A549 (cell line): ENCODE measurements around the gene HAND2. TPM values are rescaled to one million over a fixed set of nuclear protein-coding genes. Genes with fewer than 3 reads are reported as not detected.

Experiments
- ATAC-seq, 2 experiments: fragments of 200-7000 bp in 1 of 2; fragments of >200 bp in 1 of 2; cut with Nextera tagmentation in 1 of 2; cut with Tn5 transposase in 1 of 2; 3 replicates each; pipeline versions ENCODE4 v1.8.0 to v1.9.1; 2018 to 2020; ENCODE audit warnings: mild to moderate bottlenecking in 1 of 2, moderate library complexity in 1 of 2
- CTCF ChIA-PET: fragments of 300-600 bp; sonication (Branson Sonifier 250); formaldehyde crosslinking; extraction: SDS; loops from one replicate; lab custom pipeline; 2021; ENCODE audit warnings: antibody characterized with exemption, inconsistent platforms; lab: Yijun Ruan, JAX
- POLR2A ChIA-PET: fragments of 350-600 bp; formaldehyde crosslinking; extraction: SDS; loops from one replicate; lab custom pipeline; 2021; ENCODE audit warnings: antibody characterized with exemption, inconsistent platforms; lab: Yijun Ruan, JAX
- DNase-seq, 2 experiments: peaks; one replicate each; pipeline versions ENCODE4 v3.0.0 to v3.0.0-alpha.2; 2011 to 2016; ENCODE audit warnings: low read depth in 1 of 2, low spot score in 1 of 2
- FAIRE-seq: peaks from 2 replicates; lab custom pipeline; 2011; peaks lifted over from hg19 to GRCh38; lab: Jason Lieb, UNC
- H3K27ac ChIP-seq, 2 experiments: fragments of >200 bp; sonication (Bioruptor Twin); formaldehyde crosslinking; 3 replicates each; pipeline ENCODE4 v1.5.1; 2016 to 2017
- H3K4me1 ChIP-seq: fragments of >200 bp; sonication (Bioruptor Twin); formaldehyde crosslinking; 3 replicates; pipeline ENCODE4 v1.6.1; 2016
- H3K4me2 ChIP-seq: fragments of >200 bp; sonication (Bioruptor Twin); formaldehyde crosslinking; 3 replicates; pipeline ENCODE4 v1.6.1; 2016
- H3K4me3 ChIP-seq: fragments of >200 bp; sonication (Bioruptor Twin); formaldehyde crosslinking; 3 replicates; pipeline ENCODE4 v1.5.1; 2016
- H3K9me3 ChIP-seq: fragments of >200 bp; sonication (Bioruptor Twin); formaldehyde crosslinking; 3 replicates; pipeline ENCODE4 v1.6.1; 2016
- CBX2 ChIP-seq: fragments of 200-600 bp; sonication (generic); IDR thresholded peaks from 2 replicates; pipeline ENCODE4 v1.6.1; 2016; ENCODE audit warnings: low read depth, mild to moderate bottlenecking, borderline replicate concordance
- CHD2 ChIP-seq: fragments of 150-350 bp; IDR thresholded peaks from 2 replicates; pipeline ENCODE4 v1.6.1; 2014; ENCODE audit warnings: low read length; ENCODE audit not compliant: partially characterized antibody
- CTCF ChIP-seq: fragments of >200 bp; sonication (Bioruptor Twin); formaldehyde crosslinking; IDR thresholded peaks from 3 replicates; pipeline ENCODE4 v1.5.1; 2016
- E2F6 ChIP-seq: IDR thresholded peaks from 2 replicates; pipeline ENCODE4 v1.6.1; 2012; ENCODE audit warnings: low read depth, borderline replicate concordance
- EP300 ChIP-seq, 2 experiments: fragments of >200 bp; sonication (Bioruptor Twin); formaldehyde crosslinking; IDR thresholded peaks; 2 replicates in 1 of 2; 3 replicates in 1 of 2; pipeline ENCODE4 v1.6.1; 2016 to 2017
- FOSL2 ChIP-seq, 2 experiments: fragments of 450-650 bp in 1 of 2; fragments of >200 bp in 1 of 2; sonication (Bioruptor Twin) in 1 of 2; formaldehyde crosslinking; IDR thresholded peaks; 2 replicates each; pipeline versions ENCODE4 v1.5.0 to v1.6.1; 2016 to 2020; ENCODE audit warnings: mild to moderate bottlenecking in 1 of 2, moderate library complexity in 1 of 2
- HOXA7 ChIP-seq: fragments of 250-450 bp; sonication (Bioruptor Pico); IDR thresholded peaks from 2 replicates; pipeline ENCODE4 v1.5.0; 2020; ENCODE audit warnings: mild to moderate bottlenecking, moderate library complexity
- HOXB5 ChIP-seq: fragments of 250-450 bp; sonication (Bioruptor Pico); IDR thresholded peaks from 2 replicates; pipeline ENCODE4 v1.5.0; 2020; ENCODE audit warnings: mild to moderate bottlenecking, moderate library complexity
- JUNB ChIP-seq: fragments of >200 bp; sonication (Bioruptor Twin); formaldehyde crosslinking; IDR thresholded peaks from 2 replicates; pipeline ENCODE4 v1.6.1; 2016
- MAX ChIP-seq: IDR thresholded peaks from 2 replicates; pipeline ENCODE4 v1.6.1; 2012
- MAZ ChIP-seq: fragments of 150-350 bp; IDR thresholded peaks from 2 replicates; pipeline ENCODE4 v1.6.1; 2014; ENCODE audit warnings: antibody characterized with exemption, low read depth, low read length, borderline replicate concordance
- MYC ChIP-seq: IDR thresholded peaks from 2 replicates; pipeline ENCODE4 v1.6.1; 2012; ENCODE audit warnings: mild to moderate bottlenecking, inconsistent platforms, low read length, improper control_type of control experiment, borderline replicate concordance
- RAD21 ChIP-seq, 2 experiments: fragments of >200 bp in 1 of 2; sonication (Bioruptor Twin) in 1 of 2; formaldehyde crosslinking in 1 of 2; IDR thresholded peaks in 1 of 2; conservative IDR thresholded peaks in 1 of 2; 2 replicates in 1 of 2; 3 replicates in 1 of 2; pipeline ENCODE4 v1.6.1; 2012 to 2018; ENCODE audit warnings: inconsistent platforms in 1 of 2
- RCOR1 ChIP-seq: fragments of 150-350 bp; IDR thresholded peaks from 2 replicates; pipeline ENCODE4 v1.6.1; 2014; ENCODE audit warnings: antibody characterized with exemption, low read length, low read depth
- REST ChIP-seq: fragments of 200-600 bp; sonication (generic); IDR thresholded peaks from 2 replicates; pipeline ENCODE4 v1.6.1; 2016; ENCODE audit warnings: antibody characterized with exemption, mild to moderate bottlenecking, moderate library complexity
- SMC3 ChIP-seq: fragments of >200 bp; sonication (Bioruptor Twin); formaldehyde crosslinking; IDR thresholded peaks from 3 replicates; pipeline ENCODE4 v1.6.1; 2018; ENCODE audit warnings: inconsistent platforms
- ZC3H11A ChIP-seq: fragments of 450-650 bp; IDR thresholded peaks from 2 replicates; pipeline ENCODE4 v1.6.1; 2014; ENCODE audit warnings: antibody characterized with exemption, mild to moderate bottlenecking
- ZSCAN20 ChIP-seq: fragments of 250-450 bp; sonication (Bioruptor Pico); IDR thresholded peaks from 2 replicates; pipeline ENCODE4 v1.8.0; 2022; ENCODE audit warnings: mild to moderate bottlenecking, moderate library complexity
- WGBS: methylation state at CpG from one replicate; pipeline ENCODE4 v1.1.6; 2017; ENCODE audit errors: missing lambda C conversion rate; 5-methylcytosine and 5-hydroxymethylcytosine counted together
- polyA plus RNA-seq, 4 experiments: library from polyadenylated mRNA; depleted of rRNA in 3 of 4; stranded (reverse); fragments of >200 nt; fragmentation: RNase III in 1 of 4; extraction: RNeasy Plus Mini Kit Qiagen cat#74134 plus additional on column Dnase treatment in 1 of 4; gene quantifications; 2 replicates in 3 of 4; 3 replicates in 1 of 4; pipeline ENCODE4 v1.2.3, GENCODE V29; 2011 to 2017

Gene HAND2
- polyA plus RNA-seq, 2 of the 4 experiments (the other 2 are of a cell fraction) = 0.44 to 0.63 TPM

- peak; percentile 94 to 100 for ATAC-seq
- Histone ChIP-seq H3K4me3 (peak overlapping the region; percentile 50), H3K4me1 (peaks cover 9% of the 10 kb centered on the region; the same call in 2 of the 3 replicates), H3K4me2 (peak overlapping the region; percentile 87), H3K27ac (peak overlapping the region; percentile 52 to 79; a peak in 5 of 6 replicates), H3K9me3 (no peaks in the 10 kb centered on the region)
- FAIRE-seq = no peak
- ChIA-PET POLR2A (no interaction called here), CTCF (interaction anchor here (0.7 to 1.7 kb wide), 16 partner anchors 9 to 591 kb away, joined by 3 to 8 read pairs (median 4); partner anchors contain the start of gene HAND2)
- peak; percentile 69 to 80 for DNase-seq
- WGBS = 19% methylated on average over 38 of the region's 40 CpGs
- TF ChIP-seq HOXB5 = no peak
- no peak for TF ChIP-seq CBX2
- peak; percentile 37; the same call in 1 of the 2 replicates for TF ChIP-seq E2F6
- TF ChIP-seq MAZ = no peak
- TF ChIP-seq SMC3 = peak; percentile 74
- peak; percentile 62 to 64 for TF ChIP-seq RAD21 (conservative IDR thresholded peaks at IDR 0.05 in 1 of 2, IDR thresholded peaks at IDR 0.05 in 1 of 2)
- peak; percentile 40; the same call in 1 of the 2 replicates for TF ChIP-seq MAX
- peak; percentile 74 for TF ChIP-seq CTCF
Measured at GRCh38 chr4:173494013-173494970, 35.7 kb downstream of the HAND2 start.

GRCh38 chr4:173493041-173493440 is 37.0 kb downstream of the HAND2 start:
- H3K27ac ChIP-seq = no peak overlapping the region
- CTCF ChIA-PET = interaction anchor here (0.7 to 1.0 kb wide), 2 partner anchors 73 to 1814 kb away, joined by 3 read pairs; no protein-coding TSS in a partner anchor
- H3K9me3 ChIP-seq = no peaks in the 10 kb centered on the region
- 97% methylated on average over 4 of the region's 4 CpGs for WGBS
- DNase-seq (no peak), ATAC-seq (no peak), FAIRE-seq (no peak)
- TF ChIP-seq REST = no peak
- TF ChIP-seq ZC3H11A = no peak
- no peak for TF ChIP-seq HOXA7 (CRISPR knock-in tag)
- TF ChIP-seq SMC3 = no peak
- no peak for TF ChIP-seq RCOR1
- no peak for TF ChIP-seq CHD2
- TF ChIP-seq MYC = no peak
- no peak for TF ChIP-seq FOSL2 (IDR thresholded peaks at IDR 0.05)
- TF ChIP-seq FOSL2 (CRISPR knock-in tag; IDR thresholded peaks at IDR 0.05) = no peak
- TF ChIP-seq JUNB = no peak
- no peak for TF ChIP-seq ZSCAN20 (CRISPR knock-in tag)
- no peak for TF ChIP-seq EP300 (IDR thresholded peaks at IDR 0.05)
- TF ChIP-seq MAZ = no peak
- TF ChIP-seq E2F6 = no peak
- peaks cover 9% of the 10 kb centered on the region; the same call in 2 of the 3 replicates for H3K4me1 ChIP-seq
- POLR2A ChIA-PET = no interaction called here
- no peak overlapping the region for H3K4me3 ChIP-seq
- no peak overlapping the region for H3K4me2 ChIP-seq
